PC-9 (cell line): ENCODE data around the gene CTIF. TPM values are rescaled to one million over a fixed set of nuclear protein-coding genes. Genes with fewer than 3 reads are reported as not detected.

Experiments used
- BruUV-seq: library from RNA; stranded (reverse); fragments of 400-500 nt; replicated peaks from 2 replicates; lab custom pipeline; 2021; lab: Mats Ljungman, UMichigan
- CTCF ChIA-PET: fragments of 300-600 bp; sonication (Branson Sonifier 250); formaldehyde crosslinking; loops from one replicate; lab custom pipeline; 2022; ENCODE audit warnings: antibody characterized with exemption; lab: Charles Lee
- POLR2A ChIA-PET: fragments of 300-600 bp; sonication (Branson Sonifier 250); formaldehyde crosslinking; loops from one replicate; lab custom pipeline; 2022; ENCODE audit warnings: antibody characterized with exemption; ENCODE audit not compliant: unreplicated experiment; lab: Charles Lee
- DNase-seq, 2 experiments: peaks; one replicate each; pipeline versions ENCODE4 v3.0.0 to v3.0.0-alpha.2; 2015 to 2022; ENCODE audit warnings: mixed read lengths in 1 of 2
- H2AFZ ChIP-seq: fragments of 200-600 bp; sonication (generic); 2 replicates; pipeline ENCODE4 v1.8.1; 2017; ENCODE audit warnings: antibody characterized with exemption
- H3F3A ChIP-seq: fragments of 200-600 bp; sonication (generic); 2 replicates; pipeline ENCODE4 v1.8.1; 2017; ENCODE audit warnings: antibody characterized with exemption, mild to moderate bottlenecking, low read depth; ENCODE audit not compliant: insufficient read depth
- H3K27ac ChIP-seq: fragments of 200-600 bp; sonication (generic); 2 replicates; pipeline ENCODE4 v1.6.1; 2016; ENCODE audit warnings: mixed run types
- H3K27me3 ChIP-seq: fragments of 200-600 bp; sonication (generic); 2 replicates; pipeline ENCODE4 v1.6.1; 2016; ENCODE audit warnings: low read depth, mixed run types; ENCODE audit not compliant: insufficient read depth
- H3K36me3 ChIP-seq: fragments of 200-600 bp; sonication (generic); 2 replicates; pipeline ENCODE4 v1.6.1; 2016; ENCODE audit warnings: low read depth, mixed run types
- H3K4me1 ChIP-seq: fragments of 200-600 bp; sonication (generic); replicated peaks from 2 replicates; pipeline ENCODE4 v1.6.1; 2016; ENCODE audit warnings: mixed run types; ENCODE audit not compliant: insufficient read depth
- H3K4me2 ChIP-seq: fragments of 200-600 bp; sonication (generic); 2 replicates; pipeline ENCODE4 v1.6.1; 2017; ENCODE audit warnings: mixed run types
- H3K4me3 ChIP-seq: fragments of 200-600 bp; sonication (generic); 2 replicates; pipeline ENCODE4 v1.6.1; 2016; ENCODE audit warnings: mixed run types
- H3K79me2 ChIP-seq: fragments of 200-600 bp; sonication (generic); 2 replicates; pipeline ENCODE4 v1.6.1; 2017; ENCODE audit warnings: low read depth, mixed run types
- H3K9me2 ChIP-seq: fragments of 200-600 bp; sonication (generic); 2 replicates; pipeline ENCODE4 v1.8.1; 2017; ENCODE audit warnings: mild to moderate bottlenecking; ENCODE audit not compliant: insufficient read depth
- H3K9me3 ChIP-seq: fragments of 200-600 bp; sonication (generic); 2 replicates; pipeline ENCODE4 v1.8.1; 2016; ENCODE audit warnings: low read depth; ENCODE audit not compliant: insufficient read depth
- H4K20me1 ChIP-seq: fragments of 200-600 bp; sonication (generic); 2 replicates; pipeline ENCODE4 v1.8.1; 2017; ENCODE audit not compliant: insufficient read depth
- CTCF ChIP-seq: fragments of 200-600 bp; sonication (generic); conservative IDR thresholded peaks from 2 replicates; pipeline ENCODE4 v1.6.1; 2017; ENCODE audit warnings: mixed run types, antibody characterized with exemption, mild to moderate bottlenecking, moderate library complexity
- EZH2 ChIP-seq: fragments of 200-600 bp; sonication (generic); IDR thresholded peaks from 2 replicates; pipeline ENCODE4 v1.8.0; 2017; ENCODE audit warnings: antibody characterized with exemption, low read depth
- intact Hi-C: fragments of 100-400 bp; cut with micrococcal nuclease; formaldehyde crosslinking; loops from one replicate; pipeline ENCODE4 v1.10.0; 2022; ENCODE audit not compliant: unreplicated experiment
- total RNA-seq: library from RNA; stranded (reverse); gene quantifications from 2 replicates; pipeline ENCODE4 v1.2.3, GENCODE V29; 2021

Gene CTIF
- total RNA-seq, 1 experiment from 2014 or later, result 26.2 TPM

- Histone ChIP-seq H3K4me2 (no peak overlapping the region), H4K20me1 (no peaks in the 10 kb centered on the region), H3K36me3 (no peaks in the 10 kb centered on the region), H3K9me3 (no peaks in the 10 kb centered on the region; the same call in 1 of the 2 replicates), H3K9me2 (no peaks in the 10 kb centered on the region), H3F3A (peaks cover 6% of the 10 kb centered on the region; the same call in 1 of the 2 replicates), H3K27ac (no peak overlapping the region), H3K79me2 (no peaks in the 10 kb centered on the region), H3K4me3 (no peak overlapping the region), H3K4me1 (no peaks in the 10 kb centered on the region), H3K27me3 (no peaks in the 10 kb centered on the region), H2AFZ (no peak overlapping the region)
- ChIA-PET POLR2A (no interaction called here), CTCF (no interaction called here)
- DNase-seq, result no peak
- TF ChIP-seq EZH2 (no peak), CTCF (no peak)
- intact Hi-C loops, result no loop called here
- no TSS peak for BruUV-seq
These were observed 327.4 kb downstream of the CTIF start for GRCh38 chr18:48866028-48866733.

DNA sequence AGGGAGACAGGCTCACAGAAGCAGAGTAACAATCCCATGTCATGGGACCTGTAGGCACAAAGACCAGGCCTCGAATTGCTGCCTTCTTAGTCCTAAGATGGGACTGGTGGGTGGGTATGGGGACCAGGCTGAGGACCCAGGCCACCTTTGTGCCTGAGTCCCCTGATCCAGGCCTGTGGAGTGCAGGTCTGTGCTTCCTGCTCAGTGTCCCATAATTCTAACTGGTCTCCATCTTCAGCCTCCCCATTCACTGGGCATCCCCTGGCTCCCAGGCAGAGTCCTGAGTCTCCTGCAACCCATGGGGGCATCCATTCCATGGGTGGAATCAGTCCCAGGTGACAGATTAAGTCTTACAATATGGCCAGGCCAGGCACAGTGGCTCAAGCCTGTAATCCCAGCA, 328.0 kb downstream of the CTIF start:
- H2AFZ ChIP-seq, result no peak overlapping the region
- H3F3A ChIP-seq, result peaks cover 6% of the 10 kb centered on the region; the same call in 1 of the 2 replicates
- no peaks in the 10 kb centered on the region for H3K27me3 ChIP-seq
- H3K4me3 ChIP-seq, result no peak overlapping the region
- ChIA-PET POLR2A (no interaction called here), CTCF (no interaction called here)
- H3K79me2 ChIP-seq, result no peaks in the 10 kb centered on the region
- no TSS peak for BruUV-seq
- no peak overlapping the region for H3K4me2 ChIP-seq
- H3K4me1 ChIP-seq, result no peaks in the 10 kb centered on the region
- TF ChIP-seq EZH2, result no peak
- no peak for TF ChIP-seq CTCF
- no peaks in the 10 kb centered on the region; the same call in 1 of the 2 replicates for H3K9me3 ChIP-seq
- no peak overlapping the region for H3K27ac ChIP-seq
- H3K9me2 ChIP-seq, result no peaks in the 10 kb centered on the region
- DNase-seq, result no peak
- intact Hi-C loops, result no loop called here
- H4K20me1 ChIP-seq, result no peaks in the 10 kb centered on the region
- no peaks in the 10 kb centered on the region for H3K36me3 ChIP-seq

GRCh38 chr18:48867978-48868377, 329.1 kb downstream of the CTIF start:
- no TSS peak for BruUV-seq
- Histone ChIP-seq H3K4me2 (no peak overlapping the region), H3K36me3 (no peaks in the 10 kb centered on the region), H4K20me1 (no peaks in the 10 kb centered on the region), H3F3A (peaks cover 14% of the 10 kb centered on the region; the same call in 1 of the 2 replicates), H2AFZ (no peak overlapping the region), H3K27me3 (no peaks in the 10 kb centered on the region), H3K9me2 (no peaks in the 10 kb centered on the region), H3K79me2 (no peaks in the 10 kb centered on the region), H3K27ac (no peak overlapping the region), H3K9me3 (no peaks in the 10 kb centered on the region; the same call in 1 of the 2 replicates), H3K4me3 (no peak overlapping the region), H3K4me1 (peaks cover 10% of the 10 kb centered on the region)
- TF ChIP-seq CTCF (no peak), EZH2 (no peak)
- ChIA-PET POLR2A (no interaction called here), CTCF (interaction anchor here (0.6 kb wide), 1 partner anchor 71 kb away, joined by 9 read pairs; no protein-coding TSS in a partner anchor)
- intact Hi-C loops, result no loop called here
- no peak for DNase-seq
